Measurements from ENCODE around the gene LRP6.

DNA sequence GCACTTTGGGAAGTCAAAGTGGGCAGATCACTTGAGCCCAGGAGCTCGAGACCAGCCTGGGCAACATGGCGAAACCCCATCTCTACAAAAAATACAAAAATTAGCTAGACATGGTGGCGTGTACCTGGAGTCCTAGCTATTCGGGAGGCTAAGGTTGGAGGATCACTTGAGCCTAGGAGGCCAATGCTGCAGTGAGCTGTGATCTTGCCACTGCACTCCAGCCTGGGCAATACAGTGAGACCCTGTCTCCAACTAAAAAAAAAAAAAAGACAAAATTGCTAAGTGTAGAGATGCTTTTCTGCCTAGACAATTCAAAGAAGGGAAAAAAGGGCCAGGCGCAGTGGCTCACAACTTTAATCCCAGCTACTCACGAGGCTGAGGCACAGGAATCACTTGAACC, 3.4 kb upstream of the LRP6 start:
- no peak for TF ChIP-seq EZH2 (IDR thresholded peaks at IDR 0.05; ENCODE audit: low read length, missing control alignments)
- TF ChIP-seq, protein P1, sequence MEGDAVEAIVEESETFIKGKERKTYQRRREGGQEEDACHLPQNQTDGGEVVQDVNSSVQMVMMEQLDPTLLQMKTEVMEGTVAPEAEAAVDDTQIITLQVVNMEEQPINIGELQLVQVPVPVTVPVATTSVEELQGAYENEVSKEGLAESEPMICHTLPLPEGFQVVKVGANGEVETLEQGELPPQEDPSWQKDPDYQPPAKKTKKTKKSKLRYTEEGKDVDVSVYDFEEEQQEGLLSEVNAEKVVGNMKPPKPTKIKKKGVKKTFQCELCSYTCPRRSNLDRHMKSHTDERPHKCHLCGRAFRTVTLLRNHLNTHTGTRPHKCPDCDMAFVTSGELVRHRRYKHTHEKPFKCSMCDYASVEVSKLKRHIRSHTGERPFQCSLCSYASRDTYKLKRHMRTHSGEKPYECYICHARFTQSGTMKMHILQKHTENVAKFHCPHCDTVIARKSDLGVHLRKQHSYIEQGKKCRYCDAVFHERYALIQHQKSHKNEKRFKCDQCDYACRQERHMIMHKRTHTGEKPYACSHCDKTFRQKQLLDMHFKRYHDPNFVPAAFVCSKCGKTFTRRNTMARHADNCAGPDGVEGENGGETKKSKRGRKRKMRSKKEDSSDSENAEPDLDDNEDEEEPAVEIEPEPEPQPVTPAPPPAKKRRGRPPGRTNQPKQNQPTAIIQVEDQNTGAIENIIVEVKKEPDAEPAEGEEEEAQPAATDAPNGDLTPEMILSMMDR (conservative IDR thresholded peaks at IDR 0.05 in 1 of 2, IDR thresholded peaks at IDR 0.05 in 1 of 2; ENCODE audit: low read depth in 1 of 2, low read length in 2 of 2) = no peak
